ENCODE measurements around the gene NR6A1.

Gene NR6A1

GRCh38 chr9:124511891-124512805 is 259.0 kb downstream of the NR6A1 start:
- DNase-seq: no peak

- no peak for DNase-seq
These were observed 259.7 kb downstream of the NR6A1 start for GRCh38 chr9:124511426-124511840.

GRCh38 chr9:124510650-124511425 is 260.3 kb downstream of the NR6A1 start:
- DNase-seq: no peak

GRCh38 chr9:124507880-124508423 is 263.2 kb downstream of the NR6A1 start:
- no peak for DNase-seq

- DNase-seq: no peak
These were observed 263.9 kb downstream of the NR6A1 start, which contains the start of gene NR5A1 for GRCh38 chr9:124506931-124507879. Gene NR5A1 (minus strand): TSS chr9:124507399. CDS start chr9:124503395, 4,004 bp downstream.

GRCh38 chr9:124506433-124506832 is 264.7 kb downstream of the NR6A1 start:
- no peak for DNase-seq

GRCh38 chr9:124505901-124506346 is 265.2 kb downstream of the NR6A1 start:
- DNase-seq: no peak

- DNase-seq: no peak
These were observed 265.9 kb downstream of the NR6A1 start for GRCh38 chr9:124505006-124505900.

- no peak for DNase-seq
These were observed 266.5 kb downstream of the NR6A1 start for GRCh38 chr9:124504530-124505005.

- no peak for DNase-seq
These were observed 267.2 kb downstream of the NR6A1 start for GRCh38 chr9:124503713-124504529.

GRCh38 chr9:124502711-124503702 is 268.1 kb downstream of the NR6A1 start:
- no peak for DNase-seq

GRCh38 chr9:124501771-124502320 is 269.3 kb downstream of the NR6A1 start:
- DNase-seq: no peak

- no peak for DNase-seq
These were observed 270.1 kb downstream of the NR6A1 start for GRCh38 chr9:124500796-124501611.

- DNase-seq: no peak
These were observed 270.9 kb downstream of the NR6A1 start for GRCh38 chr9:124500028-124500795.

- DNase-seq: no peak
These were observed 271.9 kb downstream of the NR6A1 start for GRCh38 chr9:124499216-124499615.

- DNase-seq: no peak
These were observed 272.5 kb downstream of the NR6A1 start for GRCh38 chr9:124498499-124499146.
